NCI-H146 treated with DMSO at 0.1 percent for 48 hours (cell line): ENCODE measurements around the gene TOX2.

ENCODE experiments used
- DNase-seq: peaks from one replicate; lab custom pipeline; 2025; ENCODE audit not compliant: unreplicated experiment; lab: John Stamatoyannopoulos, UW

The TOX2 gene

GRCh38 chr20:43974695-43975094, 60.0 kb downstream of the TOX2 start:
- DNase-seq = no peak

GRCh38 chr20:43975096-43975768, 60.6 kb downstream of the TOX2 start:
- no peak for DNase-seq

GRCh38 chr20:43976547-43976946, 61.9 kb downstream of the TOX2 start:
- DNase-seq = no peak

- no peak for DNase-seq
Measured at GRCh38 chr20:43977252-43977651, 62.6 kb downstream of the TOX2 start.

GRCh38 chr20:43977962-43978361, 63.3 kb downstream of the TOX2 start:
- no peak for DNase-seq

- DNase-seq = no peak
Measured at GRCh38 chr20:43979576-43980105, 65.0 kb downstream of the TOX2 start.

GRCh38 chr20:43981540-43981939, 66.9 kb downstream of the TOX2 start:
- no peak for DNase-seq

- DNase-seq = no peak
Measured at GRCh38 chr20:43982016-43982415, 67.4 kb downstream of the TOX2 start.

- DNase-seq = no peak
Measured at GRCh38 chr20:43982886-43983285, 68.2 kb downstream of the TOX2 start.

GRCh38 chr20:43983359-43983758, 68.7 kb downstream of the TOX2 start:
- DNase-seq = no peak

- no peak for DNase-seq
Measured at GRCh38 chr20:43983904-43984361, 69.3 kb downstream of the TOX2 start.

GRCh38 chr20:43984587-43984986, 69.9 kb downstream of the TOX2 start:
- no peak for DNase-seq

- no peak for DNase-seq
Measured at GRCh38 chr20:43985121-43985520, 70.5 kb downstream of the TOX2 start.

- DNase-seq = no peak
Measured at GRCh38 chr20:43985608-43986316, 71.1 kb downstream of the TOX2 start.

GRCh38 chr20:43987018-43987417, 72.4 kb downstream of the TOX2 start:
- DNase-seq = no peak

- DNase-seq = no peak
Measured at GRCh38 chr20:43987531-43987930, 72.9 kb downstream of the TOX2 start.

GRCh38 chr20:43988451-43988850, 73.8 kb downstream of the TOX2 start:
- DNase-seq = no peak

- DNase-seq = no peak
Measured at GRCh38 chr20:43988867-43989266, 74.2 kb downstream of the TOX2 start.

- no peak for DNase-seq
Measured at GRCh38 chr20:43991261-43991660, 76.6 kb downstream of the TOX2 start.

- DNase-seq = no peak
Measured at GRCh38 chr20:43991982-43992381, 77.3 kb downstream of the TOX2 start.

GRCh38 chr20:43992885-43993284, 78.2 kb downstream of the TOX2 start:
- DNase-seq = no peak

- DNase-seq = no peak
Measured at GRCh38 chr20:43993560-43993959, 78.9 kb downstream of the TOX2 start.
